HEK293T (cell line): Measurements from ENCODE around the gene TCERG1L.

Experiments
- BHLHE40 ChIP-seq: fragments of 450-650 bp; IDR thresholded peaks from 2 replicates; pipeline ENCODE4 v1.6.1; 2016; ENCODE audit warnings: mild to moderate bottlenecking, moderate library complexity, borderline replicate concordance
- CTBP1 ChIP-seq: fragments of 450-650 bp; IDR thresholded peaks from 2 replicates; pipeline ENCODE4 v1.6.1; 2016; ENCODE audit warnings: borderline replicate concordance
- ELF4 ChIP-seq: fragments of 450-650 bp; IDR thresholded peaks from 2 replicates; pipeline ENCODE4 v1.6.1; 2017; ENCODE audit warnings: antibody characterized with exemption
- FOXA1 ChIP-seq: fragments of 450-650 bp; IDR thresholded peaks from 2 replicates; pipeline ENCODE4 v1.6.1; 2016; ENCODE audit warnings: mild to moderate bottlenecking
- FOXK2 ChIP-seq: fragments of 450-650 bp; IDR thresholded peaks from 2 replicates; pipeline ENCODE4 v1.6.1; 2016; ENCODE audit warnings: mild to moderate bottlenecking
- FOXM1 ChIP-seq: fragments of 450-650 bp; IDR thresholded peaks from 2 replicates; pipeline ENCODE4 v1.6.1; 2017; ENCODE audit warnings: mild to moderate bottlenecking, borderline replicate concordance
- HDGF ChIP-seq: fragments of 450-650 bp; IDR thresholded peaks from 2 replicates; pipeline ENCODE4 v1.6.1; 2017; ENCODE audit warnings: antibody characterized with exemption, borderline replicate concordance
- L3MBTL2 ChIP-seq: fragments of 450-650 bp; conservative IDR thresholded peaks from 2 replicates; pipeline ENCODE4 v1.6.1; 2016; ENCODE audit warnings: mild to moderate bottlenecking
- NFRKB ChIP-seq: fragments of 450-650 bp; IDR thresholded peaks from 2 replicates; pipeline ENCODE4 v1.6.1; 2016; ENCODE audit warnings: mild to moderate bottlenecking, moderate library complexity
- PKNOX1 ChIP-seq: fragments of 450-650 bp; IDR thresholded peaks from 2 replicates; pipeline ENCODE4 v1.6.1; 2016
- SP1 ChIP-seq: fragments of 450-650 bp; IDR thresholded peaks from 2 replicates; pipeline ENCODE4 v1.6.1; 2017
- SUZ12 ChIP-seq: fragments of 450-650 bp; IDR thresholded peaks from 2 replicates; pipeline ENCODE4 v1.6.1; 2016; ENCODE audit warnings: mild to moderate bottlenecking
- TARDBP ChIP-seq: fragments of 450-650 bp; IDR thresholded peaks from 2 replicates; pipeline ENCODE4 v1.6.1; 2016
- ZNF384 ChIP-seq: fragments of 450-650 bp; IDR thresholded peaks from 2 replicates; pipeline ENCODE4 v1.6.1; 2016

- TF ChIP-seq PKNOX1 (no peak), FOXM1 (no peak), CTBP1 (no peak), FOXK2 (no peak), SP1 (no peak), SUZ12 (no peak), BHLHE40 (no peak), L3MBTL2 (no peak), ZNF384 (no peak), FOXA1 (no peak), ELF4 (no peak), NFRKB (no peak), TARDBP (no peak), HDGF (no peak)
Measured at GRCh38 chr10:131323025-131323424, 11.5 kb upstream of the TCERG1L start.
